Neural cell (in vitro differentiated cells): ENCODE measurements around the gene ANKS3.

Experiments used
- CTCF ChIP-seq: fragments of 450-650 bp; IDR thresholded peaks from 2 replicates; pipeline ENCODE4 v1.5.1; 2014; ENCODE audit warnings: antibody characterized with exemption, mild to moderate bottlenecking, moderate library complexity; ENCODE audit not compliant: poor library complexity, severe bottlenecking
- EP300 ChIP-seq: fragments of 450-650 bp; conservative IDR thresholded peaks from 2 replicates; pipeline ENCODE4 v1.6.1; 2014; ENCODE audit warnings: antibody characterized with exemption, mild to moderate bottlenecking, moderate library complexity; ENCODE audit not compliant: poor library complexity, severe bottlenecking
- POLR2AphosphoS5 ChIP-seq: IDR thresholded peaks from 2 replicates; pipeline ENCODE4 v1.6.1; 2012

- TF ChIP-seq CTCF = no peak
- TF ChIP-seq POLR2AphosphoS5 = no peak
- TF ChIP-seq EP300 = no peak
These were observed 46.7 kb downstream of the ANKS3 start for GRCh38 chr16:4687416-4687815.
